ENCODE results near the gene POLR2C.

Gene POLR2C

DNA sequence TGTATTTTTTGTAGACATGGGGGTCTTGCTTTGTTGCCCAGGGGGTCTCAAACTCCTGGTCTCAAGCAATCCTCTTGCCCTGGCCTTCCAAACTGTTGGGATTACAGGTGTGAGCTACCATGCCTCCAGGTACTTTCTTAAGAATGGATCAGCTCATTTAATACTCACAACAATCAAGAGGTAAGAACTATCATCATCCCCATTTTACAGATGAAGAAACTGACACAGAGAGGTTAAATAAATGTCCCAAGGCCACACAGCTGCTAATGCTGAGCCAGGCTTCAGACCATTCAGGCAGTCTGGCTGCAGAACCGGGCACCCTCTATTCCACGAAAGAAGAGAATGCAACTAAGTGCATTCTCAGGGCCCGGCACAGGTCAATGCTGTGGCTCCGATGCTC is 51.9 kb downstream of the POLR2C start:
- TF ChIP-seq YY1 (IDR thresholded peaks at IDR 0.05; ENCODE audit: low read depth) (no peak), CEBPB (IDR thresholded peaks at IDR 0.05) (no peak), TEAD4 (IDR thresholded peaks at IDR 0.05) (no peak), ZBTB7A (IDR thresholded peaks at IDR 0.05; ENCODE audit: low read depth) (no peak), TCF12 (IDR thresholded peaks at IDR 0.05; ENCODE audit: low read depth) (no peak), REST (IDR thresholded peaks at IDR 0.05; ENCODE audit: low read depth) (no peak), NFIC (IDR thresholded peaks at IDR 0.05) (no peak), CREB1 (IDR thresholded peaks at IDR 0.05; ENCODE audit: low read depth) (no peak), EGR1 (IDR thresholded peaks at IDR 0.05) (no peak), RAD21 (IDR thresholded peaks at IDR 0.05; ENCODE audit: low read depth) (no peak), FOXM1 (IDR thresholded peaks at IDR 0.05; ENCODE audit: borderline replicate concordance, low read depth) (no peak), TAF1 (IDR thresholded peaks at IDR 0.05; ENCODE audit: low read depth) (no peak), EP300 (IDR thresholded peaks at IDR 0.05; ENCODE audit: borderline replicate concordance) (no peak), USF1 (IDR thresholded peaks at IDR 0.05) (no peak)
- TF ChIP-seq, protein P1, sequence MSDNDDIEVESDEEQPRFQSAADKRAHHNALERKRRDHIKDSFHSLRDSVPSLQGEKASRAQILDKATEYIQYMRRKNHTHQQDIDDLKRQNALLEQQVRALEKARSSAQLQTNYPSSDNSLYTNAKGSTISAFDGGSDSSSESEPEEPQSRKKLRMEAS (IDR thresholded peaks at IDR 0.05): no peak

GRCh38 chr16:57514791-57515600 is 52.5 kb downstream of the POLR2C start:
- no peak for TF ChIP-seq REST (IDR thresholded peaks at IDR 0.05; ENCODE audit: low read depth)

GRCh38 chr16:57516176-57516725 is 53.8 kb downstream of the POLR2C start:
- no peak for TF ChIP-seq USF1 (IDR thresholded peaks at IDR 0.05)
- TF ChIP-seq ZBTB7A (IDR thresholded peaks at IDR 0.05; ENCODE audit: low read depth): no peak
- no peak for TF ChIP-seq TCF12 (IDR thresholded peaks at IDR 0.05; ENCODE audit: low read depth)
- no peak for TF ChIP-seq TAF1 (IDR thresholded peaks at IDR 0.05; ENCODE audit: low read depth)
- TF ChIP-seq FOXM1 (IDR thresholded peaks at IDR 0.05; ENCODE audit: borderline replicate concordance, low read depth): no peak
- no peak for TF ChIP-seq NFIC (IDR thresholded peaks at IDR 0.05)
- TF ChIP-seq, protein P1 (IDR thresholded peaks at IDR 0.05): no peak
- no peak for TF ChIP-seq RAD21 (IDR thresholded peaks at IDR 0.05; ENCODE audit: low read depth)
- TF ChIP-seq CEBPB (IDR thresholded peaks at IDR 0.05): no peak
- no peak for TF ChIP-seq REST (IDR thresholded peaks at IDR 0.05; ENCODE audit: low read depth)
- no peak for TF ChIP-seq YY1 (IDR thresholded peaks at IDR 0.05; ENCODE audit: low read depth)
- no peak for TF ChIP-seq CREB1 (IDR thresholded peaks at IDR 0.05; ENCODE audit: low read depth)
- no peak for TF ChIP-seq TEAD4 (IDR thresholded peaks at IDR 0.05)
- TF ChIP-seq EGR1 (IDR thresholded peaks at IDR 0.05): no peak
- TF ChIP-seq EP300 (IDR thresholded peaks at IDR 0.05; ENCODE audit: borderline replicate concordance): no peak

DNA sequence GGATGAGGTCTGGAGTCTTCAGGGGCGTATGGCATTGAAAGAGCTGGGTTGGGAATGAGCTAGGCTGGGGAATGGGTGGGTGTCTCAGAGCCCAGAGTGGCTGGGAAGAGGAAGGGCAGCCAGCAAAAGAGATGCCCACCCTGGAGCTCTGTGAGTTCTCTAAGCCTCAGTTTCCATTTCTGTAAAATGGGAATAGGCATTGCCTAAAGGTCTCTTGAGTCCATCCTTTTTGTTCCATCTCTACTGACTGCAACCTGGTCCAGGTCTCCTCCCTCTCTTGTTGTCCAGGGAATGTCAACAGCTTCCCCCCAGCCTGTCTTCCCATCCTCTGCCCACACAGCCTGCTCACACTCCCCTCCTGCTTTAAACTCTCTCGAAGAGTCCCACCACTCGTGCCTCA is 54.3 kb downstream of the POLR2C start:
- TF ChIP-seq ZBTB7A (IDR thresholded peaks at IDR 0.05; ENCODE audit: low read depth): no peak
- TF ChIP-seq, protein P1 (IDR thresholded peaks at IDR 0.05): no peak
- no peak for TF ChIP-seq YY1 (IDR thresholded peaks at IDR 0.05; ENCODE audit: low read depth)
- no peak for TF ChIP-seq FOXM1 (IDR thresholded peaks at IDR 0.05; ENCODE audit: borderline replicate concordance, low read depth)
- TF ChIP-seq CEBPB (IDR thresholded peaks at IDR 0.05): no peak
- no peak for TF ChIP-seq EP300 (IDR thresholded peaks at IDR 0.05; ENCODE audit: borderline replicate concordance)
- TF ChIP-seq RAD21 (IDR thresholded peaks at IDR 0.05; ENCODE audit: low read depth): no peak
- TF ChIP-seq CREB1 (IDR thresholded peaks at IDR 0.05; ENCODE audit: low read depth): no peak
- no peak for TF ChIP-seq EGR1 (IDR thresholded peaks at IDR 0.05)
- no peak for TF ChIP-seq USF1 (IDR thresholded peaks at IDR 0.05)
- TF ChIP-seq TAF1 (IDR thresholded peaks at IDR 0.05; ENCODE audit: low read depth): no peak
- no peak for TF ChIP-seq TEAD4 (IDR thresholded peaks at IDR 0.05)
- TF ChIP-seq NFIC (IDR thresholded peaks at IDR 0.05): no peak
- no peak for TF ChIP-seq REST (IDR thresholded peaks at IDR 0.05; ENCODE audit: low read depth)

Data from Ishikawa (cell line).